GM19238 (cell line): ENCODE data around the gene EIF2B5.
A peak's percentile ranks its signal among the peaks of the same experiment; 100 is the strongest.

Experiments
- DNase-seq: peaks from one replicate; pipeline ENCODE4 v3.0.0; 2011; ENCODE audit warnings: low spot score; ENCODE audit not compliant: insufficient read length

Gene EIF2B5

DNA sequence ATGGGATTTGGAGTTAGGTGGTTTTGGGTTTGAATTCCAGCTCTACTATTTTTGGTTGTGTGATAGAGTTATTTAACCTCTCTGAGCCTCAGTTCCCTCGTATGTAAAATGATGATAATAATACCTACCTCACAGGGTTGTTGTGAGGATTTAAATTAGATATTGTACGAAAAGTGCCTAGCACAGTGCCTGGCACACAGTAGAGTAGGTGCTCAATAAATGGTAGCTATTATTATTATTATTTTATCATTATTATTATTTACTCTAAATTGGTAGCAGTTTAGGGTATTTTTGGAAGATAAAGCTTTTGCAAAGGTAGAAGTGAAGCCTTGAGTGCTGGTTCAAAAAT is 38.2 kb downstream of the EIF2B5 start:
- no peak for DNase-seq

DNA sequence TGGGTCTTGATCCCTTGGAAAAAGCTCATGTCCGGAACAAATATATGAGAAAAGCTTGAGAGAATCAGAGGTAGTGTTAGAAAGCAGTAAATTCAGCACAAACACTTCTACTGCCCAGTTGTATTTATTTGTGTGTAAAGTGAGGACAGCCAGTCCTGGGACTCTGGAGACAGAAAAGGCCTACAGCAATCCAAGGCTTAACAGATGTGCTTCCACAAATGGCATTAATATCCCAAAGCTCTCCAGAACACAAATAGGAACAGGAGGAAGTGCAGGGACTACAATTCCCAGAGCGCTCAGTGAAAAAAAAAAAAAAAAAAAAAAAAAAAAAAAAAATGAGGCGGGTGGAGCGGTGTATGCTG is 39.1 kb downstream of the EIF2B5 start:
- DNase-seq: no peak

DNA sequence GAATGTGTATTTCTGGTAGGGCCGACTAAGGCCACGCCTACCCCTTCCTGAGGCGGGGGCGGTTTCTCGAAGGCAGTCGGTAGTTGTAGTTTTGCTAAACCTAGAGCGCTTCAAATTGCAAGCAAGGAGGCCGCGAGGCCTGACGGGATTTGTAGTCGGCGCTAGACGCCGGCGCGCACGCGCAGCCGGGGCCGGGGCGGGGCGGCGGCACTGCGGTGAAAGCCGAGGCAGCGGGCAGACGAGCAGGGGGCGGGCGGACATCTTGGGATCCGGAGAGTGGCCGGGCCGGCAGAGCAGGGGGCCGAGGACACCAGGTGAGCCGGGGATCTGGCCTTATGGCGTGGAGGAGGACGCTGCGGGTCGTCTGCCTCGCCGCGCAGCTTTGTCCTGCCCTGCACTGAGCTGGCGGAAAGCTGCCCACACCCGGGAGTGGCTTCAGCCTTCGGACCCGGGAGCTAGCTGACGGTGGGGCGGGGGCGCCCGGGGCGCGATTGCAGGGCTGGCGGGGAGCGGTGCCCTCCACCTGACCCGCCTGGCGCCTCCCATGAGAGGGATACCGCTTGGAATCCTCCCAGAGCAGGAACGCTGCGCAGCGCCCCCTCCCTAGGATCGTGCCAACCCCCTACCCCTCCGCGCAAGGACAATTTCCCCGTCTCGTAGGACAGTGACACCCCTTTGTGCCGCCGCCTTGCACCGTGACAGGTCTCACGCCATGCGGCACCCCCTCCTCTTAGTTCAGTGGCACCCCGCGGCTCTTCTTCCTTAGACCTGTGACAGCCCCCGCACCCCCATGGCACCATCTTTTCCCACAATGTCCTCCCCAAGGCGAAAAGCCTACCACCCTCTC is 39.7 kb downstream of the EIF2B5 start, which contains the start of gene AP2M1:
TSS of gene AP2M1 (plus strand) at position 210 of the 847 bp plus-strand sequence. CDS start 2,139 bp downstream, outside the sequence.
- peak; percentile 97 for DNase-seq

DNA sequence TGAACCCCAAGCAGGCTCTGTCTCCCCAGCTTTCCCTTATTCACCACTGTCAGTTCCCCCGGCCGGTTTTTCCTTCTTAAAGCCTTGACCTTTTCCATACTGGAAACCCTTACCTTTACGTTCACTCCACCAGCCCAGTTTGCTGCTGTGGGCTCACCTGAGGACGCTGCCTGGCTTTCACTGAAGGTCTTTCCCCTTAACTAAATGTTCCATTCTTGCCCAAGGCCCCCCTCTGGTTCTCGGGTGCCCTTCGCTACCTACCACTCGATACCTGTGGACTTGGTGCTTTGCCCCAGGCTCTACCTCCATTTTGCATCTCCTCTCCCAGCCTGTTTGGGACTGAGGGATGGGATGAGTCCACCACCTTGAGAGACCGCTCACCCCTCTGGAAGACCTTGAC is 40.3 kb downstream of the EIF2B5 start:
- no peak for DNase-seq

DNA sequence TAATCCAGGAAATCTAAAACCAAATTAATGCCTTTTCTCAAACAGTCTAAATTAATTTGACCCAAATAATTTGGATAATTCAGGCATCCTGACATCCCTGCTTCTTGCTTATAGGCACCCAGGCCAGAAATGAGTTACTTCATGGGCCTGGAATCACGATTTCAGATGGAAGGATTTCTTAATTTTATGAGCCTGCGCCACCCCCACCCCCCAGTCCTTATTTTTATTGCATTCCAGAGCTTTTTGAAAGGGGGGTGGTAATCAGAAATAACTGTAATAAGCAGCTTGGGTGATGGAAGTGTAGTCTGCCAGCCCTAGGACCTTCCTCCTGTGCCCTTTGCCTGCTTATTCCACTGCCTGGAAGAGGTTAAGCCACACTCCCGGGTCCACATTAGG is 40.8 kb downstream of the EIF2B5 start:
- DNase-seq: no peak

DNA sequence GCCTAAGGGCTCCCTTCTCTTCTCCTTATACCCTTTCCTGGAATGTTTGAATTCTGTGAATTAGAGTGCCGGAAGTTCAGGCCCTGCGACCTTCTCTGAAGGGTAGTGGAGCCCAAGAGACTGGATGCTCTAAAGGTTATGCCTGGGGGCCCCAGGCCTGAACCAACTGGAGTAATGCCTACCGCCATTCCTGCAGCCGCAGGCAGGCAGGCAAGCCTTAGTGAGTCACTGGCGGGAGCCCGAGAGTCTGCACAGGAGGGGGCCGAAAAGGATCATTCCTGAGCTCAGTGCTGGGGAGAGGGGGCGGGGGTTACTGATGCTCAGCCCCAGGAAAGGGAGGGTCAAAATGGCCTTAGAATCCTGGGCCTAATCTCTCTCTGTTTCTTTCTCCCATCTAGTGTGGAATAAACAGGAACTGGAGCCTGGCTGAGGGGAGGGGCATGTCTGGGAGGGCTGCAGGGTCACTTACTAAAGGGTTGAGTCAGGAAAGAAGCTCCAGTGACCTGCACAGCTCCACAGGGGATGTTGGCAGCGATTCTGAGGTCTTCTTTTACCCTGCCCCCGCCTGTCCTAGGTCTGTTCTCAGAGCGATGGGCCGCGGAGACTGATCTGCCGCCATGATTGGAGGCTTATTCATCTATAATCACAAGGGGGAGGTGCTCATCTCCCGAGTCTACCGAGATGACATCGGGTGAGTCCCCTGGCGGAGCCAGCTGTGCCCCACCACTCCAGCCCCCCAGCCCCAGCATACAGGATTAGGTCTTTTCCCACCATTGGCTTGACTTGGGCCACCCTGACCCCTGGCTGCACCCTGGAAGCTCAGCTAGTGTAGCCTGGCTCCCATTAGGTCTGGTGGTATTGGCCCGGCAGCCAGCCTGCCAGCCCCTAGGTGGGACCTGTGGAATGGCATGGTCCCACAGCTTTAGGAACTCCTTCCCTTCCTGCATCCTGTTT is 41.5 kb downstream of the EIF2B5 start:
- no peak for DNase-seq

DNA sequence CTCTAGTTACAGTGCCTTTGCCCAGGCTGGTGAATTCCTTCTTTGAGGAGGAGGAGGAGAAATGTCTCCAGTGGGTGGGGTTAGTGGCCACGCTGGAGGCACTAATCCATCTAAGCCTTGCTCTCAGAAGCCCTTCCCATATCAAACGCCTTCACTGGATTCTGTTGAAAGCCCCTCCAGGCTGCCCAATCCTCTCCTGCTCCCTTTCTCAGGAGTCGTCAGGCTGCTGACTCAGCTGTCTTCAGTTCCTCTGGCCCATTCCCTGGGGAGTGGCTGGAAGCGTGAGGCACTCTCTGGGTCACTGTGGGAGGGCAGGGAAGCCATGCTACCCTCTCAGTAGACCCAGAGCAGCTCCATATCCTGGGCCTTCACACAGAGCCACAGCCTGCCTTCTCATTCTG is 42.2 kb downstream of the EIF2B5 start:
- no peak for DNase-seq

DNA sequence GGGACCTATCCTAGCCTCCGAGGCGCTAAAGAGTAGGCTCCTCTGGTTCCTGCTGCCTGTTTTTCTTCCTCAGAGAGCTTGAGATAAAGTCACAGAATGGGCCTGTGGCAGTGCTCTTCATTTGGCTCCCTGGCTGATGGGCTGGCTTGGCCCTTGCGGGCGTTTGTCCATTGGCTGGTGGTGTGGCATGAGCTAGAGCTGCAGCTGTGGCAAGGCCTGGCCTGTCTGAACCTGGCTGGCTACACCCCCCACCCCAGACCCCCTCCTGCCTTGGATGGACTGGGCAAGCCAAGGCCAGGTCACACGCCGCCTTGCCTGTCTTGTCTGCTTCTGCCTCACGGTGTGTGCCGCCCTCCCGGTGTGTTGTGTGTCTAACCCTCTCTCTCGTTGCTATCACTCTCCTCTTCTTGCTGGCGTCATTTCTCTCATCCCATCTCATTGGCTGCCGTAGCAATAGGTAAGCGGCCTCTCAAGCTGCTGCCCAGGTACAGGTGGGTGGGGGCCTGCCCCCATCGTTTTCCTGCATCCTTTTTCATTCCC is 42.7 kb downstream of the EIF2B5 start:
- no peak for DNase-seq

DNA sequence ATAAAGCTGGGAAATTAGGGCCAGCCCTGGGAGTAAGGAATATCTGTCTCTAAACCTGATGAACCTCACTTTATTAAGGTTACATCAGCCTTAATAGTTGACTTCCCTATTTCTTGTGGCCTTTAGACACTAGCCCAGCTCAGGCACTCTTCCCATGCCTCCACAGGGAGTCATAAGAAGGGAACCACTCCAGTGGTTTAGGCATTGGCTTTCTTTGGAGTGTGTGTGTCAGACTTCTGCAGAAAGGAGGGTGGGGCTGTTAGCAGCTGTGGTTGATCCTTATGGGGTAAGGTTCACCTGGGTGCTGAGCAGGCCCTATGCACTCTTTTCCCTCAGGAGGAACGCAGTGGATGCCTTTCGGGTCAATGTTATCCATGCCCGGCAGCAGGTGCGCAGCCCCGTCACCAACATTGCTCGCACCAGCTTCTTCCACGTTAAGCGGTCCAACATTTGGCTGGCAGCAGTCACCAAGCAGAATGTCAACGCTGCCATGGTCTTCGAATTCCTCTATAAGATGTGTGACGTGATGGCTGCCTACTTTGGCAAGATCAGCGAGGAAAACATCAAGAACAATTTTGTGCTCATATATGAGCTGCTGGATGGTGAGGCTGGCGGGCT is 43.5 kb downstream of the EIF2B5 start:
- no peak for DNase-seq

DNA sequence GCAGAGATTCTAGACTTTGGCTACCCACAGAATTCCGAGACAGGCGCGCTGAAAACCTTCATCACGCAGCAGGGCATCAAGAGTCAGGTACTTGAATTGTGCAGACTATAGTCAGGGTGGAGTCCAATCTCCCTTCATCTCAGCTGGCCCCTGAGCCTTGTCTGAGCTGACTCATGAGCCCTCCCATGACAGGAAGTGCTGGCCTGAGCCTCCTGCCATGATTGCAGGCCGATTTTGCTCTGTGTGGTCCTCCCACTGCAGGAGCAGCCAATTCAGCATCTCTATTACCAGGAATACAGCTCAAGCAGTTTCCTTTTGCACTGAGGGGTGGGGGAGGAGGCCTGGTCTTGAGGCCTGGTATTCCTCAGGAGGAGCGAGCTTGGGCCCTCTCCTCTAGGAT is 45.0 kb downstream of the EIF2B5 start:
- no peak for DNase-seq

DNA sequence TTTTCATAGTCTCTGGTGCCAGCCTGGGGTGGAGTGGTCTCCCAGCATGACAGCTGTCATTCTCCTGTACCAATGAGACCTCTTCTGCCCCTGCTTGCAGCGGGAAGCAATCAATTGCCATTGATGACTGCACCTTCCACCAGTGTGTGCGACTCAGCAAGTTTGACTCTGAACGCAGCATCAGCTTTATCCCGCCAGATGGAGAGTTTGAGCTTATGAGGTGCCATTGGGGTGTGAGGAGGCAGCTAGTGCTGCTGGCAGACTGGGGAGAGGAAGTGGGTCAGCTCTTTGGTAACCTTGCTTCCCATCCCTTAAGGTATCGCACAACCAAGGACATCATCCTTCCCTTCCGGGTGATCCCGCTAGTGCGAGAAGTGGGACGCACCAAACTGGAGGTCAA is 46.4 kb downstream of the EIF2B5 start:
- no peak for DNase-seq

DNA sequence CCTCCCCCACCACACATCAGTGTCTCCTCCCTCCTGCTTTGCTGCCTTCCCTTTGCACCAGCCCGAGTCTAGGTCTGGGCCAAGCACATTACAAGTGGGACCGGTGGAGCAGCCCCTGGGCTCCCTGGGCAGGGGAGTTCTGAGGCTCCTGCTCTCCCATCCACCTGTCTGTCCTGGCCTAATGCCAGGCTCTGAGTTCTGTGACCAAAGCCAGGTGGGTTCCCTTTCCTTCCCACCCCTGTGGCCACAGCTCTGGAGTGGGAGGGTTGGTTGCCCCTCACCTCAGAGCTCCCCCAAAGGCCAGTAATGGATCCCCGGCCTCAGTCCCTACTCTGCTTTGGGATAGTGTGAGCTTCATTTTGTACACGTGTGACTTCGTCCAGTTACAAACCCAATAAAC is 48.5 kb downstream of the EIF2B5 start:
- DNase-seq: no peak

DNA sequence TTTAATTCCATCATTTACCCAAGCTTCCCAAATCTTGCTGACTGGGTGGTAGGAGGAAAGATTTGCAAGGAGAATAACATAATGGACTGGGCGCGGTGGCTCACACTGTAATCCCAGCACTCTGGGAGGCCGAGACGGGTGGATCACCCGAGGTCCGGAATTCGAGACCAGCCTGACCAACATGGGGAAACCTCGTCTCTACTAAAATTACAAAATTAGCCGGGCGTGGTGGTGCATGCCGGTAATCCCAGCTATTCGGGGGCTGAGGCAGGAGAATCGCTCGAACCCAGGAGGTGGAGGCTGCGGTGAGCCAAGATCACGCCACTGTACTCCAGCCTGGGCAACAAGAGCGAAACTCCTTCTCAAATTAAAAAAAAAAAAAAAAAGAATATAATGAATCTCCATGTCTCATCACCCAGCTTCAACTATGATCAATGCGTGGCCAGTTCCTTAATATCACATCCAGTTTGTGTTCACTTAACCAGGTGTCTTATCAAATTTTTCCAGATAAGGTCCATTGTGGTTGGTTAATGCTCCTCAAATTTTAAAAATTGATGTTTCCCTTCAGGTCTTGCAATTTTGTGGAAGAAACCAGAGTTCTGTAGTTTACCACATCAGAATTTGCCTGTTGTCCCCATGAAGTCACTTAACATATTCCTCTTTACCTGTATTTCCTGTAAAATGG is 49.5 kb downstream of the EIF2B5 start:
- DNase-seq: no peak

DNA sequence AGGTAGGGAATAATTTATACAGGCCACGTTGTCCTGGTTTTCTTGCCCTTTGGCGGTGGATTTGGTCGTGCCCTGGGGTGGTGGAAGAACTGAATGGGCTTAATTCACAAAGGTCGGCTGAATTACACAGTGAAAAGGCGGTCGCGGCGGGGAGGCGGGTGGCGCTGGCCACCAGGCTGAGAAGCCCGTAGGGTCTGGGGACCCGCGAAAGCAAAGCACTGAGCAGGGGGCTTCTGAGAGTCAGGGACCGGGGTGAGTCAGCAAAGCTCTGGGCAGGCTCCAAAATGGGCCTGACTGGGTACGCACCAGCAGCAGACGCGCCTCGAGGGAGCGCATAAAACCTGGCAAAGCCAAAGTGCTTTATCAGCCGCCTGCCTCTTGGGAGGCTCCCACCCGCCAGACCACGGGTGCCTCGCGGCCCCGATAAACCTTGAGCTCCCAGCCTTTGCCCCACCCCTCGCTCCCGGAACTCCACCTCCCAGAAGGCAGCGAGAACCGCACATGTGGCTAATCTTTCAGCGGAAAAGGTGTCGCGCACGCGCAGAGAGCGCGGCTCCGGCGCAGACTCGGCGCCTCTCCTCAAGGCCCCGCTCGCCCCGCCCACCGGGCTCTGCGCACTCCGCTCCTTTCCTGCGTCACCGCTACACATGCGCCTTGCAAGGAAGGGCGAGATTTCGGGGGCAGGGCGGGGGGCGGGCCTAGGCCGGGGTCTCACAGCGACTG is 50.5 kb downstream of the EIF2B5 start:
- peak; percentile 97 for DNase-seq

DNA sequence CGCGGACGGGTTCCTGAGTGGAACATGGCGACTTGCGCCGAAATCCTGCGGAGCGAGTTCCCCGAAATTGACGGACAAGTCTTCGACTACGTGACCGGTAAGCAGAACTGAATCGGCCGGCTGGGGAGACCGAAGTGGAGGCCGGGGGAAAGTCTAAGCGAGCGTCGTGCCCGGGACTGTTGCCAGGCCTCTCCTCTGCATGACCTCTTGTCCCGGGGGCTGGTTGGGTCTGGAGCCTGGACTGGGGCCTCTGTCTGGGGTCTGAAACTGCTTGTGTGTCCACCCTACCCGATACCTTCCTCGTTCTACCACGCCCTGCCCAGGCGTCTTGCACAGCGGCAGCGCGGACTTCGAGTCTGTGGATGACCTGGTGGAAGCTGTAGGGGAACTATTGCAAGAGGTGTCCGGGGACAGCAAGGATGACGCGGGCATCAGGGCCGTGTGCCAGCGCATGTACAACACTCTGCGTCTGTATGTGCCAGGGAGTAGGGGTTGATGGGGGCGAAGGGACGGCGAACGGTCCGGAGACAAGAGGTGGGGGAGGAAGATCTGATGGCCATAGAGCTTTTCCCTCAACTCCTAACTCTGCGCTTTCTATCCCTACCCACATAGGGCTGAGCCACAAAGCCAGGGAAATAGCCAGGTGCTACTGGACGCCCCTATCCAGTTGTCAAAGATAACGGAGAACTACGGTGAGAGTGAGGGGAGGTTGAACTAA is 51.2 kb downstream of the EIF2B5 start, which contains the start of gene ABCF3:
TSS of gene ABCF3 (plus strand) at position 16 of the 718 bp plus-strand sequence. CDS start at position 25, 9 bp downstream.
- no peak for DNase-seq

DNA sequence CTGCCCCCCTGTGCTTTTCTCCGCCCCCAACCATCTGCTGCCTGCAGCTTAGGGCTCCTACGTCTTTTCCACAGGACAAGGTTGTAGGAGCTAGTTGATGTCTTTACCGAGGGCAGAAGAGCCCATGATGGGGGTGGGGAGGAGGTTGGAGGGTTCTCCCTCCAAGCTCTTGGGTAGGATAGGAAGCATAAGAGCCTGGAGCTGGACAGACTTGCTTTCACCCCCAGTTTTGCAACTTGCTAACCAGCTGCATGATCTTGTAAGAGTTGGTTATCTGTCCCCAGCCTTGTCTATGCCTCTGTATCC is 51.7 kb downstream of the EIF2B5 start:
- no peak for DNase-seq

DNA sequence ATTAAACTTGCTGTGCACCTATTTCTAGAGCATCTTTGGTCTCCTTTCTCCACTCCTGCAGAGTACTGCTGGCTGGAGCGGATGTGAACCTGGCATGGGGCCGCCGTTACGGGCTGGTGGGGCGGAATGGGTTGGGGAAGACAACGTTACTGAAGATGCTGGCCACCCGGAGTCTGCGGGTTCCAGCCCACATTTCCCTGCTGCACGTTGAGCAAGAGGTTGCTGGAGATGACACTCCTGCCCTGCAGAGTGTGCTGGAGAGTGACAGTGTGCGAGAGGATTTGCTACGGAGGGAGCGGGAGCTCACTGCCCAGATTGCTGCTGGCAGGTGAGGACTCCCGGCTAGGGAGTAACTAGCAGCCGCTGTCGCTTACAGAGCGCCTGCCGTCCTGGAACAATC is 52.9 kb downstream of the EIF2B5 start:
- DNase-seq: no peak

DNA sequence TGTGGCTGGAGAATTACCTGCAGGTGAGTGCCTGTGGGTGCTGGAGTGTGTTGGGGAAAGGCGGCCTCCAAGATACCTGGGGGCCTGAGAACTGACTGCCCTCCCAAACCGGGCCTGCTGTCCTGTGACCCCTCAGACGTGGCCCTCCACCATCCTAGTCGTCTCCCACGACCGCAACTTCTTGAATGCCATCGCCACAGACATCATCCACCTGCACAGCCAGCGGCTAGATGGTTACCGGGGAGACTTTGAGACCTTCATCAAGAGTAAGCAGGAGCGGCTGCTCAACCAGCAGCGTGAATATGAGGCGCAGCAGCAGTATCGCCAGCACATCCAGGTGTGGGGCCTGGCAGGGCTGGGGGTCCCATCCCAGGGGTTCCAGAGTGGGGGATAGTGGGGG is 54.3 kb downstream of the EIF2B5 start:
- no peak for DNase-seq

DNA sequence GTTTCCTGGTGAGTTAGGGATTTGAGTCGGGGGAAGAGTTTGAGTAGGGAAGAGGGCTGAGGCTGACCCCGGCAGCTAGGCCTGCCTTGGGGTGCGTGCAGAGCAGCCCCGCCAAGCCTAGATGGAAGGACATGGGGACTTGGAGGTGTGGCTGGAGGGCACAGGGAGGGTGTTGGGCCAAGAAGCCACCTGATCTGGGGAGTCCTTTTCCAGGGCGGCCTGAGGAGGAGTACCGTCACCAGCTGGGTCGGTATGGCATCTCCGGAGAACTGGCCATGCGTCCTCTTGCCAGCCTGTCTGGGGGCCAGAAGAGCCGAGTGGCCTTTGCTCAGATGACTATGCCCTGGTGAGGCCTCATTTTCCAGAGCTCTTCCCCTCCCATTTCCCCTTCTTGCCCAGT is 57.7 kb downstream of the EIF2B5 start:
- DNase-seq: no peak

DNA sequence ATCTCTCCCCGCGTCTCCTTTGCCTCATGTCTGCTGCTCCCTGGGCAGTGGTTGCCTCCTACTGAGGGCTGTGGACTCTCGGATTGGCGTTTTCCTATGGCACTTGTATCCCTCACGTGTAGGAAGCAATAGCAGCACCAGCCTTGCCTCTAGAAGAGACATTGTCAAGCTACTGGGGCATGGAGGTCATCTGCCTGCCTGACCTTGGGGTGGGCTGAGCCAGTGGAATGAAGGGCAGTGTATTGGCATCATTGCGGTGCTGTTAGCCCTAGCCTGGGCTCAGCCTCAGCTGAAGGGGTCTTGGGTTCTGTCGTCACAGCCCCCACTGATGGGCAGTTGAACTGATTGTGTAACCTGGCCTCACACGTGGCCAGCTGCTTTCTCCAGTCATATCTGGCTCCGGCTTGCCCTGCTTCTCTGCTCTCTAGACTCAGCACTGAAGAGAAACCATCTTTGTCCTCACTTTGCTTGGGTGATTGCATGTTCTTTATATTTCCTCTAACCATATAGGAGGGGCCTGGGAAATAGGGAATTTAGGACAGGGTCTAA is 58.9 kb downstream of the EIF2B5 start:
- DNase-seq: no peak
